GM12874 (cell line): ENCODE results near the gene ARHGAP21.

Source experiments
- TF ChIP-seq, protein P1 (sequence below): IDR thresholded peaks from 2 replicates; pipeline ENCODE4 v1.5.1; 2011; ENCODE audit warnings: low read depth, mild to moderate bottlenecking, control low read depth, low read length, moderate library complexity; ENCODE audit not compliant: insufficient read depth

ARHGAP21 gene

DNA sequence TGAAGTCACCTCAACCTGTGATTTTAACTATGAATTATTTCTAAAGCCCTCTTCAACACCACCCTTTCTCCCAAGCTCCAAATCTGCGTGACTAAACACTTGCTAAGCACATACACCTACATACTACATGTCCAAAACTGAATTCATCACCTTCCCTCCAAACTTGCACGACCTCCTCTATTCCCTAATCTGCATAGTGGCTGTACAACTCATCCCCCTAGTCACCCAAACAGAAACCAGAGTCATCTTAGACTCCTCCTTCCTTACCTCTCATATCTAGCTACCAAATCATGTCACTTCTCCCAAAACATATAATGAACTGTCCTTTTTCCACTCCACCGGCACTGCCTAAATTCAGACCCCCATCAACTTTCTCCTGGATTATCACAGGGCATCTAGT lies 16.2 kb downstream of the ARHGAP21 start:
- TF ChIP-seq, protein P1, sequence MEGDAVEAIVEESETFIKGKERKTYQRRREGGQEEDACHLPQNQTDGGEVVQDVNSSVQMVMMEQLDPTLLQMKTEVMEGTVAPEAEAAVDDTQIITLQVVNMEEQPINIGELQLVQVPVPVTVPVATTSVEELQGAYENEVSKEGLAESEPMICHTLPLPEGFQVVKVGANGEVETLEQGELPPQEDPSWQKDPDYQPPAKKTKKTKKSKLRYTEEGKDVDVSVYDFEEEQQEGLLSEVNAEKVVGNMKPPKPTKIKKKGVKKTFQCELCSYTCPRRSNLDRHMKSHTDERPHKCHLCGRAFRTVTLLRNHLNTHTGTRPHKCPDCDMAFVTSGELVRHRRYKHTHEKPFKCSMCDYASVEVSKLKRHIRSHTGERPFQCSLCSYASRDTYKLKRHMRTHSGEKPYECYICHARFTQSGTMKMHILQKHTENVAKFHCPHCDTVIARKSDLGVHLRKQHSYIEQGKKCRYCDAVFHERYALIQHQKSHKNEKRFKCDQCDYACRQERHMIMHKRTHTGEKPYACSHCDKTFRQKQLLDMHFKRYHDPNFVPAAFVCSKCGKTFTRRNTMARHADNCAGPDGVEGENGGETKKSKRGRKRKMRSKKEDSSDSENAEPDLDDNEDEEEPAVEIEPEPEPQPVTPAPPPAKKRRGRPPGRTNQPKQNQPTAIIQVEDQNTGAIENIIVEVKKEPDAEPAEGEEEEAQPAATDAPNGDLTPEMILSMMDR: no peak

GRCh38 chr10:24706479-24707118 lies 17.1 kb downstream of the ARHGAP21 start:
- TF ChIP-seq, protein P1: no peak

- TF ChIP-seq, protein P1: no peak
Observed at GRCh38 chr10:24703700-24704099, 20.0 kb downstream of the ARHGAP21 start.

DNA sequence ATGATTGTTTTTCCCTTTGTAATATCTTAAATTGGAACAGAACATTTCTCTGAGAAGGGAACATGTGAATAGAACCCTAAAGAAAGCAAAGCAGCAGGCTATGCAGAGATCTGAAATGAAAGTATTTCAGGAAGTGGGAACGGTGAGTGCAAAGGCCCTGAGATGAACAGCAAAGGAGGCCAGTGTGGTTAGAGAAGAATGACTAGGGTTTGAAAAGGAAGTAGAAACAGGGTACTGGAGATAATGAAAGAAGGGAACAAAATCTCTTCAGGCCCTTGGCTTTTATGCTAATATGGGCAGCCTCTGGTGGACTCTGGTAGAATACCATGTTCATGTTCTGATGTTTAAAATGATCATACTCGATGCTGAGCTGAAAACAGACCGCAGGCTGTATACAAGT lies 22.2 kb downstream of the ARHGAP21 start:
- TF ChIP-seq, protein P1: peak; percentile 22; the same call in 1 of the 2 replicates

DNA sequence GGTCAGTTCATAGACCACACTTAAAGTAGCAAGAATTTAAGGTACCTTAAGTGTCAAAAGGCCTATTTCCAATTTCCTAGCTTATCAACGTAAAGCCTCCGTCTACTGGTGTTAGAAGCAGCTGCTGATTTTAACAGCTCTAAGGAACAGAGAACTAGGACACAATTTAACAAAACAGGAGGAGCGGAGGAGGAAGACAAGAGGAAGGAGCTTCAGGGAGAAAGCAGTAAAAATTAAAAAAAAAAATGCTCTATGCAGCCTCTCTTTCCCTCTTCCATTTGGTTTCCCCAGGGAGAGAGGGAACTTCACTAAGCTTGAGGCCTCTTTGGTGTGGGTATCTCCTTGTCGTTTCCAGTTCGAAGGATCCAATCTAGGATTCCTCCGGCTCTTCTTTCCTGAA lies 22.7 kb downstream of the ARHGAP21 start:
- TF ChIP-seq, protein P1: no peak

- TF ChIP-seq, protein P1: no peak
Observed at GRCh38 chr10:24698270-24698669, 25.4 kb downstream of the ARHGAP21 start.

DNA sequence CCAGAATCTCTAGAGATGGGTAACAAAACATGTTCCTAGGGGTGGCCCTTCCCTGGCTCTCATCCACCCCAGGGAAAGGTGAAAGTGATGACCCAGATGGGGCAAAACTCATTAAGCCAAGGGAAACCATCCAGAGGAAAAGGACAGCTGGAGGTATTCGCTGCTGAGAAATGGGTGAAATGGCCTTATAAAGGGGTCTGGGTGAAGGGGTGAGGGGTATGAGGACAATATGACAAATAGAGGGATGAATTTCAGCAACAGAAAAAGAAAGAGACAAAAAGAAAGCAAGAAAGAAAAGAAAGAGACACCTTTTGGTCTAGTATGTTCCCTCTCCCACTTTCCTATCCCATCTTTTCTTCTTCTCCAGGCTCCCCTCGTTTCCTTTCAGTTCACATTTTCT lies 26.6 kb downstream of the ARHGAP21 start:
- TF ChIP-seq, protein P1: no peak
